ENCODE measurements around the gene MTX1.

DNA sequence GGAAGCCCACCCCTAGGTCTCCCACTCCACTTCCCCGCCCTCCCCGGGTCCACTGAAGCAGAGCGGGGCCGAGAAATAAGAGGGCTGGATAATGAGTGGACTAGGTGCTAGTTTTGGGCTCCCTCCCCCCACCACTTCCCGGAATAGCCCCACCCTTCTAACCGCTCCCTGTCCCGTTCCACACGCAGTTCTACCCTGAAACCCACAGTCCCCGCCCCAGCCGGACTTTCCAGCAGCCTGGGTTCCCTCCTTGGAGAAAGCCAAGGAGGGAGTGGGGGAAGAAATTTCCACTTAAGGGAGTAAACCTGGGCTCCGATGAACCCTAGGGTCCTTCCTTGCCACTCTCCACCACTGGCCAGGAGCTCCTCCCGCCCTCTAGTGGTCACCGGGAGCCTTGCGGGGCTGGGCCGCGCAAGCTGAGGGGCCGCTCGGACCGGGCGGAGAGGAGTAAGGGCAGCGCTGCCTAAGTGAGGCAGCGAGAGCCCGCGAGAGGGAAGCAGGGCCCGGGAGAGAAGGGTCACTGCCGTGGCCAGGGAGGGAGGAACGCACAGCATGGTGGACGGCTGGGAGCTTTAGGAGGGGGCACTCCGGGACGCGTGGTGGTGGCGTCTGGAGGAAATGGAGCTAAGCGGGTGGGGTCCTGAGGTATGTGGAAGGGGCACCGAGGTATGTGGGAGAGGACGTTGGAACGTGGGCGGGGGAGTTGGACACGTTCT, 15.1 kb upstream of the MTX1 start:
- TF ChIP-seq CTCF (IDR thresholded peaks at IDR 0.05) (peak; percentile 98 to 100 (median 99)), POLR2A (IDR thresholded peaks at IDR 0.05; ENCODE audit: low read depth) (peak; percentile 61)

Measured in esophagus muscularis mucosa (tissue), 3 donors.